K562 (cell line): ENCODE data around the gene DYNLT4. TPM values are rescaled to one million over a fixed set of nuclear protein-coding genes. Genes with fewer than 3 reads are reported as not detected.

ENCODE experiments used
- CEBPG ChIP-seq, 3 experiments: fragments of 200-800 bp in 1 of 3; sonication (Bioruptor generic) in 1 of 3; sonication (generic) in 1 of 3; formaldehyde crosslinking in 1 of 3; IDR thresholded peaks in 2 of 3; conservative IDR thresholded peaks in 1 of 3; 2 replicates each; pipeline versions ENCODE4 v1.6.1 to v1.8.0; 2016 to 2022; ENCODE audit warnings: missing compliant biosample characterization in 2 of 3, missing genetic modification characterization in 2 of 3, mild to moderate bottlenecking in 1 of 3, missing genetic modification reagents in 1 of 3
- E2F5 ChIP-seq: sonication (generic); formaldehyde crosslinking; IDR thresholded peaks from 2 replicates; pipeline ENCODE4 v1.8.0; 2022; ENCODE audit warnings: mild to moderate bottlenecking, missing genetic modification reagents
- KDM2B ChIP-seq: fragments of 250-450 bp; sonication (Bioruptor Pico); IDR thresholded peaks from 2 replicates; pipeline ENCODE4 v1.8.0; 2021; ENCODE audit warnings: mild to moderate bottlenecking, moderate library complexity
- MAZ ChIP-seq, 2 experiments: fragments of 450-650 bp in 1 of 2; sonication (generic) in 1 of 2; formaldehyde crosslinking; IDR thresholded peaks in 1 of 2; conservative IDR thresholded peaks in 1 of 2; 2 replicates each; pipeline versions ENCODE4 v1.4.0 to v1.5.0; 2020; ENCODE audit warnings: mild to moderate bottlenecking in 1 of 2, missing genetic modification reagents in 1 of 2
- NFIC ChIP-seq: fragments of 450-650 bp; IDR thresholded peaks from 2 replicates; pipeline ENCODE4 v1.6.1; 2017; ENCODE audit warnings: mild to moderate bottlenecking, inconsistent platforms
- NFRKB ChIP-seq: fragments of 450-650 bp; IDR thresholded peaks from 2 replicates; pipeline ENCODE4 v1.6.1; 2016; ENCODE audit warnings: low read depth
- NFYB ChIP-seq: IDR thresholded peaks from 2 replicates; pipeline ENCODE4 v1.6.1; 2011; ENCODE audit warnings: mild to moderate bottlenecking, moderate library complexity; ENCODE audit not compliant: insufficient read length; ENCODE audit errors: extremely low read depth
- NR2C2 ChIP-seq, 2 experiments: fragments of 200-800 bp in 1 of 2; sonication (Bioruptor generic) in 1 of 2; sonication (generic) in 1 of 2; formaldehyde crosslinking in 1 of 2; IDR thresholded peaks; 2 replicates each; pipeline versions ENCODE4 v1.6.1 to v1.8.0; 2016 to 2022; ENCODE audit warnings: mild to moderate bottlenecking in 1 of 2, missing compliant biosample characterization in 1 of 2, missing genetic modification characterization in 1 of 2, missing genetic modification reagents in 1 of 2
- PBX2 ChIP-seq, 2 experiments: IDR thresholded peaks in 1 of 2; conservative IDR thresholded peaks in 1 of 2; 2 replicates each; pipeline ENCODE4 v1.6.1; 2016; ENCODE audit warnings: low read depth in 2 of 2, mild to moderate bottlenecking in 1 of 2, missing compliant biosample characterization in 1 of 2, missing genetic modification characterization in 1 of 2, moderate library complexity in 1 of 2
- POLR2A ChIP-seq: fragments of 450-650 bp; conservative IDR thresholded peaks from 2 replicates; pipeline ENCODE4 v1.6.1; 2016
- PTTG1 ChIP-seq: fragments of 450-650 bp; IDR thresholded peaks from 2 replicates; pipeline ENCODE4 v1.6.1; 2016; ENCODE audit warnings: low read depth, mild to moderate bottlenecking, missing genetic modification characterization, missing compliant biosample characterization
- TAL1 ChIP-seq: fragments of 450-650 bp; IDR thresholded peaks from 2 replicates; pipeline ENCODE4 v1.6.1; 2016; ENCODE audit warnings: mild to moderate bottlenecking
- ZBTB9 ChIP-seq: fragments of 450-650 bp; formaldehyde crosslinking; IDR thresholded peaks from 2 replicates; pipeline ENCODE4 v1.4.0; 2020; ENCODE audit warnings: mild to moderate bottlenecking, moderate library complexity
- ZFP1 ChIP-seq: fragments of 450-650 bp; formaldehyde crosslinking; IDR thresholded peaks from 2 replicates; pipeline ENCODE4 v1.4.0; 2020; ENCODE audit warnings: mild to moderate bottlenecking, mixed read lengths
- ZNF174 ChIP-seq: fragments of 250-450 bp; sonication (Bioruptor Pico); IDR thresholded peaks from 2 replicates; pipeline ENCODE4 v1.4.0; 2020; ENCODE audit warnings: mild to moderate bottlenecking
- polyA plus RNA-seq, 8 experiments: library from polyadenylated mRNA; depleted of rRNA in 4 of 8; stranded (reverse) in 5 of 8; unstranded in 3 of 8; fragments of >200 nt; fragmentation: Nextera tagmentation in 2 of 8; fragmentation: Illumina TruSeq in 1 of 8; extraction: Ambion mirVana in 2 of 8; extraction: Trizol in 1 of 8; gene quantifications; 2 replicates each; pipeline versions ENCODE4 v1.2.1 to v1.2.3, GENCODE V29; 2011 to 2014; ENCODE audit warnings: inconsistent platforms in 1 of 8, missing spikeins in 1 of 8
- total RNA-seq, 7 experiments: library from RNA; depleted of rRNA in 6 of 7; stranded (reverse); fragments of >200 nt in 6 of 7; fragmentation: Illumina TruSeq in 2 of 7; extraction: Trizol in 2 of 7; gene quantifications; 2 replicates each; pipeline versions ENCODE4 v1.2.1 to v1.2.3, GENCODE V29; 2011 to 2021; ENCODE audit warnings: low replicate concordance in 1 of 7
- TF ChIP-seq, protein P1 (sequence below): fragments of 250-450 bp; sonication (Bioruptor Pico); IDR thresholded peaks from 2 replicates; pipeline ENCODE4 v1.9.0; 2021; ENCODE audit warnings: mild to moderate bottlenecking
- TF ChIP-seq, protein P2 (sequence below): fragments of 250-450 bp; sonication (Bioruptor Pico); IDR thresholded peaks from 2 replicates; pipeline ENCODE4 v1.8.0; 2022; ENCODE audit warnings: moderate library complexity, mild to moderate bottlenecking, inconsistent platforms
- TF ChIP-seq, protein P3 (sequence below): fragments of 250-450 bp; sonication (Bioruptor Pico); IDR thresholded peaks from 2 replicates; pipeline ENCODE4 v1.6.1; 2021; ENCODE audit warnings: mild to moderate bottlenecking

DYNLT4 gene
- total and polyA plus RNA-seq, 9 of the 15 experiments (the other 6 are each of a cell fraction or from before 2014, with no cell fraction given) = 0.29 to 0.73 TPM; not detected in 7

DNA sequence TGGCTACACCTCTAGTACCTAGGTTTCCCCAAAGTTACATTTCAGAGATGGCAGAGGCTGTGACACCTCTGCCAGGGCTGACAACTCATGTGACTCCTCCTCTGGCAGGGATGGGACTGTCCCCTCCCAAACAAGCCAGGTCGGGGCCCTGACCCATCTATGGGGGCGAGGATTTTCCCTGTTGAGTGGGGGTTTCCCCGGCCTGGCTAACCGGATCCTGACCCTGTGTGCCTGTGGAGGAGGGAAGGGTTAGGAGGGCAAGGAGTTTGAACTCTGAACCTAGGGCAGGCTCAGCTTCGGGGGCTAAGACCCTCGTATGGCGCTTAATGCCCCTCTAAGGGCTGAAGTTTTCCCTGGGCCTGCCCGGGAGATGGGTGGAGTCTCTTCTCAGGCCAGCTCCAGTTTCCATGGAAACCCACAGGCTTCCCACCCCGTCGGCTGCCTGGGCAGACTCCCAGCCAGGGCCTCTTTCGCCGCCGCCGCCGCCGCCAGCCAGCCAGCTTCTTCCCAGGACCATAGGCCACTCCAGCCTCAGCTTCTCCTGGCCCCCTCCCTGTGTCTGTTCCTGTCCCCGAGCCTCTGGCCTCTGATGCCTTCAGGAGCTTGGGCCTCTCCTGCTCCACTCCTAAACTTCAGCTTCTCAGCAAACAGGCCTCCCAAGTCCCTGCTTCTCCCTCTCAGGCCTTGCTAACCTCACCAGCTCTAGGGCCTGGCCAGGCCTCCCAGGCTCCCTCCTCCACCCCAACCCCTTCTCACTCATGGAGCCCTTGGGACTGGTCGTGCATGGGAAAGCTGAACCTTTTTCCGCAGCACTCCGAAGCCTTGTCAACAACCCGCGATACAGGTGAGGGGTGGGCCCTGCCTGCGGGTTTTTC lies 1.1 kb upstream of the DYNLT4 start, which contains the start of gene BTBD19 (continued):
- TF ChIP-seq PBX2 (CRISPR knock-in tag; IDR thresholded peaks at IDR 0.05; ENCODE audit: low read depth) (no peak), PBX2 (tag; conservative IDR thresholded peaks at IDR 0.05; ENCODE audit: low read depth) (no peak), ZFP1 (no peak), NR2C2 (CRISPR knock-in tag; IDR thresholded peaks at IDR 0.05) (no peak; the same call in 1 of the 2 replicates), NR2C2 (tag; IDR thresholded peaks at IDR 0.05) (peak; percentile 65; the same call in 1 of the 2 replicates), CEBPG (CRISPR knock-in tag; IDR thresholded peaks at IDR 0.05) (no peak), CEBPG (tag; conservative IDR thresholded peaks at IDR 0.05 in 1 of 2, IDR thresholded peaks at IDR 0.05 in 1 of 2) (no peak), NFRKB (peak; percentile 95), ZBTB9 (CRISPR knock-in tag) (no peak; the same call in 1 of the 2 replicates), POLR2A (no peak), KDM2B (CRISPR knock-in tag) (no peak), TAL1 (no peak), ZNF174 (CRISPR knock-in tag) (no peak), PTTG1 (peak; percentile 37; the same call in 1 of the 2 replicates), NFIC (no peak), NFYB (no peak), MAZ (CRISPR knock-in tag; conservative IDR thresholded peaks at IDR 0.05 in 1 of 2, IDR thresholded peaks at IDR 0.05 in 1 of 2) (no peak; a peak in 1 of 4 replicates), E2F5 (no peak)
- TF ChIP-seq, protein P1, sequence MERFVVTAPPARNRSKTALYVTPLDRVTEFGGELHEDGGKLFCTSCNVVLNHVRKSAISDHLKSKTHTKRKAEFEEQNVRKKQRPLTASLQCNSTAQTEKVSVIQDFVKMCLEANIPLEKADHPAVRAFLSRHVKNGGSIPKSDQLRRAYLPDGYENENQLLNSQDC (CRISPR knock-in tag) = no peak
- TF ChIP-seq, protein P2, sequence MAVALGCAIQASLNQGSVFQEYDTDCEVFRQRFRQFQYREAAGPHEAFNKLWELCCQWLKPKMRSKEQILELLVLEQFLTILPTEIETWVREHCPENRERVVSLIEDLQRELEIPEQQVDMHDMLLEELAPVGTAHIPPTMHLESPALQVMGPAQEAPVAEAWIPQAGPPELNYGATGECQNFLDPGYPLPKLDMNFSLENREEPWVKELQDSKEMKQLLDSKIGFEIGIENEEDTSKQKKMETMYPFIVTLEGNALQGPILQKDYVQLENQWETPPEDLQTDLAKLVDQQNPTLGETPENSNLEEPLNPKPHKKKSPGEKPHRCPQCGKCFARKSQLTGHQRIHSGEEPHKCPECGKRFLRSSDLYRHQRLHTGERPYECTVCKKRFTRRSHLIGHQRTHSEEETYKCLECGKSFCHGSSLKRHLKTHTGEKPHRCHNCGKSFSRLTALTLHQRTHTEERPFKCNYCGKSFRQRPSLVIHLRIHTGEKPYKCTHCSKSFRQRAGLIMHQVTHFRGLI (CRISPR knock-in tag) = 0 out of 2 replicates have a peak, but pooled peaks have one; percentile 51
- TF ChIP-seq, protein P3, sequence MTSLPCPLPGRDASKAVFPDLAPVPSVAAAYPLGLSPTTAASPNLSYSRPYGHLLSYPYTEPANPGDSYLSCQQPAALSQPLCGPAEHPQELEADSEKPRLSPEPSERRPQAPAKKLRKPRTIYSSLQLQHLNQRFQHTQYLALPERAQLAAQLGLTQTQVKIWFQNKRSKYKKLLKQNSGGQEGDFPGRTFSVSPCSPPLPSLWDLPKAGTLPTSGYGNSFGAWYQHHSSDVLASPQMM = no peak
